ENCODE measurements around the gene HSPA5.

The HSPA5 gene

DNA sequence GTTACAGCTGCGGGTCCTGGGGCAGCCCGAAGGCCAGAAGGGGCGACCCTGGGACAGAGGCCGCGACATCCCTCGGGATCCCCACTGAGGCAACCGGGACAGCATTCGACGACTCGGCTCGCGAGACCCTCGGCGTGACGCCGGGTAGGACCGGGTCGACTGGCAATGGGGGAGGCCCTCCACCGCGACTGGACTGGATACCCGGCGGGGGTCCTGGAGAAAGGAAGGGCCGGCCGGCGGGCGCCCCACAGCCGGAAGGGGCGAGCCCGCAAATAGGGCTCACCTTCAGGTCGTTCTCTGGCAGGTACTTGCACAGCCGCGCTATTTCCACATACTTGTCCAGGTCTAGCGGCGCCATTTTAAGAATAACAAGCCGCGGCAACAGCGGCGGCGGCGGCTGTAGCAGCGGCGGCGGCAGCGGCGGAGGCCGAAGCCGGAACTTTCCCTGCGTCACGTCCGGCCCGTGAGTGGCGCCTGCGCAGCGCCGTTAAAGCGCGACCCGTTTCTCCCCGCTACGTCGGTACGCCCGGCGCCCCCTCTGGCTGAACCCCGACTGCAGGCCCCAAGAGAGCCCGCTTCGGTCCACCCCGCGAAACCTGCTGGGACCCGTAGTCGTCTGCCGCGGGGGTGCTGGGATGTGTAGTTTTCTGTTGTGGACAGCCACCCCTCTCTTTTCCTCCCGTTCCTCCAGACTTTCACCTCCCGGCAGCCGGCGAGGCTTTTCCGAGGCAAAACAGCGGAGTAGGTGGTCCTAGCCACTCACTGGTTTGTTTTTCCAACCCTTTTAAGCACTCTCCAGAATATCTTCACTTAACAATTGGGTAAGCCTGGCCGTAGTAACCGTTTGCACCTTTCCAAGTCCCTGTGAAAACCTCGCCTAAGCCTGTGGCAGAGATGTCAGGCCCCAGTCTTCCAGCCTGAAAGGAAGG is 51.5 kb downstream of the HSPA5 start, which contains the start of gene PPP6C:
PPP6C (minus strand) TSS at position 443 of the 929 bp plus-strand sequence; CDS start at position 358, 85 bp downstream.
- DNase-seq (ENCODE audit: low read depth), result peak; percentile 68

DNA sequence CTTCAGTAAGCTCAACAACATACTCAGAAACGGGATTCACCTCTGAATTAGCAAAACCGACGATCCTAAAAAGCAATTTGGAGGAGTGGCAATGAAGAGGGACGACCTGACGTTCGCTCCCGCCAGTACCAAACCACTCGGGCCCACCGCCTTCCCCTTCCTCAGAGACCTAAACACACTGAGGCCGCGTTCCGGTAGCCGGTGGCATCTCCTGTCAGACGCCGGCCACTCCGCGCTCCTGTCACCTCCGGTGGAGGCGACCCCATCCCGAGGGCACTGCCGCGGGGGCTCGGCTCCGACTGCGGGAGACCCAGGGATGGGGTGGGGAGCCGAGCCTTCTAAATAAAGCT is 52.2 kb downstream of the HSPA5 start:
- no peak for DNase-seq (ENCODE audit: low read depth)

Measured in HS-5 (cell line).